ENCODE data around the gene C4orf36. TPM values are rescaled to one million over a fixed set of nuclear protein-coding genes. Genes with fewer than 3 reads are reported as not detected.
"Not testable (repeated sequence)": the region's sequence is repeated elsewhere in the genome, so short reads cannot be mapped to it uniquely, and the experiment has no call there.

Gene C4orf36
- total and polyA plus RNA-seq, 2 donors (not counting 1 experiment from before 2014, with no cell fraction given), result 0.98 to 6.3 TPM

DNA sequence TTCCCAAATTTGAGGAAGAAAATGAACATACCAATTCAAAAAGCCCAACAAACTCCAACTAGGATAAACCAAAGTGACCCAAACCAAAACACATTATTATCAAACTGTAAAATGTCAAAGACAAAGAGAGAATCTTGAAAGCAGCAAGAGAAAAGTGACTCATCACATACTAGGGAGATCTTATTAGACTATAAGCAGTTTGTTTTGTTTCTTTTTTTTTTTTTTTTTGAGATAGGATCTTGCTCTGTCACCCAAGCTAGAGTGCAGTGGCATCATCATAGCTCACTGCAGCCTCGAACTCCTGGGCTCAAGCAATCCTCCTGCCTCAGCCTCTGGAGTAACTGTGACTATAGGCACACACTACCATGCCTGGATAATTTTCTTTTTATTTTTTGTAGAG is 12.6 kb downstream of the C4orf36 start:
- no peak for DNase-seq (ENCODE audit: low read depth in 2 of 2)
- TF ChIP-seq EZH2 (IDR thresholded peaks at IDR 0.05; ENCODE audit: low read length, missing control alignments), result no peak
- TF ChIP-seq, protein P1, sequence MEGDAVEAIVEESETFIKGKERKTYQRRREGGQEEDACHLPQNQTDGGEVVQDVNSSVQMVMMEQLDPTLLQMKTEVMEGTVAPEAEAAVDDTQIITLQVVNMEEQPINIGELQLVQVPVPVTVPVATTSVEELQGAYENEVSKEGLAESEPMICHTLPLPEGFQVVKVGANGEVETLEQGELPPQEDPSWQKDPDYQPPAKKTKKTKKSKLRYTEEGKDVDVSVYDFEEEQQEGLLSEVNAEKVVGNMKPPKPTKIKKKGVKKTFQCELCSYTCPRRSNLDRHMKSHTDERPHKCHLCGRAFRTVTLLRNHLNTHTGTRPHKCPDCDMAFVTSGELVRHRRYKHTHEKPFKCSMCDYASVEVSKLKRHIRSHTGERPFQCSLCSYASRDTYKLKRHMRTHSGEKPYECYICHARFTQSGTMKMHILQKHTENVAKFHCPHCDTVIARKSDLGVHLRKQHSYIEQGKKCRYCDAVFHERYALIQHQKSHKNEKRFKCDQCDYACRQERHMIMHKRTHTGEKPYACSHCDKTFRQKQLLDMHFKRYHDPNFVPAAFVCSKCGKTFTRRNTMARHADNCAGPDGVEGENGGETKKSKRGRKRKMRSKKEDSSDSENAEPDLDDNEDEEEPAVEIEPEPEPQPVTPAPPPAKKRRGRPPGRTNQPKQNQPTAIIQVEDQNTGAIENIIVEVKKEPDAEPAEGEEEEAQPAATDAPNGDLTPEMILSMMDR (conservative IDR thresholded peaks at IDR 0.05 in 1 of 2, IDR thresholded peaks at IDR 0.05 in 1 of 2; ENCODE audit: low read depth in 1 of 2, low read length in 2 of 2), result no peak
- Histone ChIP-seq H3K9me3 (ENCODE audit: control insufficient read depth, insufficient read depth, low read depth, low read length) (no peaks in the 10 kb centered on the region), H3K79me2 (ENCODE audit: control insufficient read depth, insufficient read depth, low read length) (no peaks in the 10 kb centered on the region), H3K27me3 (ENCODE audit: control insufficient read depth, insufficient read depth, low read length) (no peaks in the 10 kb centered on the region), H4K20me1 (ENCODE audit: control insufficient read depth, extremely low read depth, insufficient read depth, low read length) (no peaks in the 10 kb centered on the region), H2AFZ (ENCODE audit: low read length) (no peak overlapping the region), H3K4me2 (ENCODE audit: extremely low read depth, insufficient read depth, low read length) (no peak overlapping the region), H3K27ac (ENCODE audit: insufficient read depth, low read length) (no peak overlapping the region), H3K9ac (ENCODE audit: insufficient read depth, low read length) (no peak overlapping the region), H3K36me3 (ENCODE audit: control insufficient read depth, insufficient read depth, low read length) (no peaks in the 10 kb centered on the region), H3K4me3 (replicated peaks in 1 of 4; ENCODE audit: control extremely low read depth in 1 of 4, insufficient read depth in 1 of 4, low read depth in 3 of 4, low read length in 4 of 4) (no peak overlapping the region), H3K4me1 (ENCODE audit: control insufficient read depth, extremely low read depth, insufficient read depth, low read length) (no peaks in the 10 kb centered on the region)

DNA sequence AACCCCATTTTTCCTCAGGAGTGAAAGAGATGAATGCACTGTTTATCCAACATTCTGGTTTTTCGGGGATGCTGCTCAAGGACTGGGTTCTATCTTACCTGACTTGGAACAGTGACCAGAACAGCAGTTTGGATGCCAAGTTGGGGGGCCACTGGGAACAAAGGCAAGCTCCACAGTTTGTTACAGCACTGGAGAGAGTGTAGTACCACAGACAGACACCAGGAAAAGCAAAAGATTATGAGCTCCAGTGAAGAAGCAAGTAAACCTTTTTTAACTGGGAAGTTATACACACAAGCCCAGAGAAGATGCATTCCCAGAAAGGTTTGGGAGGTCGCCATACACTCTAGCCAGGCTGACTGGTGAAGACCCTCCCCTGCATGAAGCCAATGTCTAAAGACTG is 13.6 kb downstream of the C4orf36 start:
- no peaks in the 10 kb centered on the region for H3K4me1 ChIP-seq (ENCODE audit: control insufficient read depth, extremely low read depth, insufficient read depth, low read length)
- no peaks in the 10 kb centered on the region for H3K36me3 ChIP-seq (ENCODE audit: control insufficient read depth, insufficient read depth, low read length)
- no peaks in the 10 kb centered on the region for H3K27me3 ChIP-seq (ENCODE audit: control insufficient read depth, insufficient read depth, low read length)
- no peak for TF ChIP-seq EZH2 (IDR thresholded peaks at IDR 0.05; ENCODE audit: low read length, missing control alignments)
- TF ChIP-seq, protein P1 (conservative IDR thresholded peaks at IDR 0.05 in 1 of 2, IDR thresholded peaks at IDR 0.05 in 1 of 2; ENCODE audit: low read depth in 1 of 2, low read length in 2 of 2), result no peak
- no peak overlapping the region for H3K4me2 ChIP-seq (ENCODE audit: extremely low read depth, insufficient read depth, low read length)
- no peak overlapping the region for H2AFZ ChIP-seq (ENCODE audit: low read length)
- no peaks in the 10 kb centered on the region for H4K20me1 ChIP-seq (ENCODE audit: control insufficient read depth, extremely low read depth, insufficient read depth, low read length)
- H3K9me3 ChIP-seq (ENCODE audit: control insufficient read depth, insufficient read depth, low read depth, low read length), result no peaks in the 10 kb centered on the region
- H3K9ac ChIP-seq (ENCODE audit: insufficient read depth, low read length), result no peak overlapping the region
- no peak overlapping the region for H3K27ac ChIP-seq (ENCODE audit: insufficient read depth, low read length)
- H3K79me2 ChIP-seq (ENCODE audit: control insufficient read depth, insufficient read depth, low read length), result no peaks in the 10 kb centered on the region
- no peak for DNase-seq (ENCODE audit: low read depth in 2 of 2)
- no peak overlapping the region for H3K4me3 ChIP-seq (replicated peaks in 1 of 4; ENCODE audit: control extremely low read depth in 1 of 4, insufficient read depth in 1 of 4, low read depth in 3 of 4, low read length in 4 of 4)

DNA sequence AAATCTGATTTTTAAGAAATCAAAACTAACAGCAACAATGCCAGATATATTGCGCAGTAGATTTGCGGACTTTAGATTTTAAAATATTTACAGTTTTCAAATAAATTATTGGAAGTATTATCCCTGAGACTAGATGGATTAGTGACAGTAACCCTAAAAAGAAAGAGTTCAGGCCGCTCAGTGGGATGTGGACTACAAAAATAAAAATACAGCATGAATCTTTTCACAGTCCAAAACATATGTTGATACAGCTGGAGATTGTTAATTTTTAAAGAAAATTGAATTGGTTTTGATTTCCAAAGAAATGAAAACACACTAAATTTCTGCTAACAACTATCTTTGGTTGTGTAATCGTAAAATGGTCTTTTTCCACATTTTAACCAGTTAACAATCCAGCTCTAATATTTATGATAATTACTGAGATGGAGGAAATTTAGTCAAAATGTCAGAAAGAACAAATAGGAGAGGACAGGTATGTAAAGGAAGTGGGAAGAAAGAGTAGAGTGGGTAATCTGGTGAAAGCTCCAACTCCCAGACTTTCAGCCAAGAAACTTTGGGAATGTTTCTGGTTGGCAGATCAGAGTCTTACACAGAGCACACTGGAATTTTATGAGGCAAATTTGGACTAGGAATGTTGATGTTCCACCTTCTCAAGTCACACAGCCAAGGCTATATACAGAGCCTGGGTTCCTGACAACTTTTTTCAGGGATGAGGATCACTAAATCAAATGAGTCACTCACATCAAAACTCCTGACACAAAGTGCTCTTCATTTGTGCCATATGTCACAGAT is 15.1 kb downstream of the C4orf36 start:
- DNase-seq (ENCODE audit: low read depth in 2 of 2), result no peak
- H3K79me2 ChIP-seq (ENCODE audit: control insufficient read depth, insufficient read depth, low read length), result no peaks in the 10 kb centered on the region
- H3K27me3 ChIP-seq (ENCODE audit: control insufficient read depth, insufficient read depth, low read length), result no peaks in the 10 kb centered on the region
- no peak overlapping the region for H2AFZ ChIP-seq (ENCODE audit: low read length)
- no peak for TF ChIP-seq EZH2 (IDR thresholded peaks at IDR 0.05; ENCODE audit: low read length, missing control alignments)
- TF ChIP-seq, protein P1 (conservative IDR thresholded peaks at IDR 0.05 in 1 of 2, IDR thresholded peaks at IDR 0.05 in 1 of 2; ENCODE audit: low read depth in 1 of 2, low read length in 2 of 2), result no peak
- H4K20me1 ChIP-seq (ENCODE audit: control insufficient read depth, extremely low read depth, insufficient read depth, low read length), result no peaks in the 10 kb centered on the region
- no peak overlapping the region for H3K4me2 ChIP-seq (ENCODE audit: extremely low read depth, insufficient read depth, low read length)
- H3K4me1 ChIP-seq (ENCODE audit: control insufficient read depth, extremely low read depth, insufficient read depth, low read length), result no peaks in the 10 kb centered on the region
- no peak overlapping the region for H3K27ac ChIP-seq (ENCODE audit: insufficient read depth, low read length)
- H3K36me3 ChIP-seq (ENCODE audit: control insufficient read depth, insufficient read depth, low read length), result no peaks in the 10 kb centered on the region
- H3K9me3 ChIP-seq (ENCODE audit: control insufficient read depth, insufficient read depth, low read depth, low read length), result no peaks in the 10 kb centered on the region
- H3K4me3 ChIP-seq (replicated peaks in 1 of 4; ENCODE audit: control extremely low read depth in 1 of 4, insufficient read depth in 1 of 4, low read depth in 3 of 4, low read length in 4 of 4), result no peak overlapping the region
- H3K9ac ChIP-seq (ENCODE audit: insufficient read depth, low read length), result no peak overlapping the region

DNA sequence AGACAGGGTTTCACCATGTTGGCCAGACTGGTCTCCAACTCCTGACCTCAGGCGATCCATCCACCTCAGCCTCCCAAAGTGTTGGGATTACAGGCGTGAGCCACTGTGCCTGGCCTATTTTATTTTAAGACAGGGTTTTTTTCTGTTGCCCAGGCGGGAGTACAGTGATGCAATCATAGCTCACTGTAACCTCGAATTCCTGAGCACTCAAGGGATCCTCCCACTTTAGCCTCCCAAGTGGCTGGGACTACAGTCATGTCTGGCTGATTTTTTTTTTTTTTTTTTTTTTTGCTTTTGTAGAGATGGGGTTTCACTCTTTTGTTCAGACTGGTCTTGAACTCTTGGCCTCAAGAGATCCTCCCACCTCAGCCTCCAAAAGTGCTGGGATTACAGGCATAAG is 16.8 kb downstream of the C4orf36 start:
- not testable (repeated sequence) for H4K20me1 ChIP-seq (ENCODE audit: control insufficient read depth, extremely low read depth, insufficient read depth, low read length); H3K9ac ChIP-seq (ENCODE audit: insufficient read depth, low read length); H3K36me3 ChIP-seq (ENCODE audit: control insufficient read depth, insufficient read depth, low read length); H3K4me3 ChIP-seq (replicated peaks in 1 of 4; ENCODE audit: control extremely low read depth in 1 of 4, insufficient read depth in 1 of 4, low read depth in 3 of 4, low read length in 4 of 4); H3K27ac ChIP-seq (ENCODE audit: insufficient read depth, low read length); H2AFZ ChIP-seq (ENCODE audit: low read length); H3K27me3 ChIP-seq (ENCODE audit: control insufficient read depth, insufficient read depth, low read length); H3K4me2 ChIP-seq (ENCODE audit: extremely low read depth, insufficient read depth, low read length); H3K4me1 ChIP-seq (ENCODE audit: control insufficient read depth, extremely low read depth, insufficient read depth, low read length); DNase-seq (ENCODE audit: low read depth in 2 of 2); H3K79me2 ChIP-seq (ENCODE audit: control insufficient read depth, insufficient read depth, low read length); H3K9me3 ChIP-seq (ENCODE audit: control insufficient read depth, insufficient read depth, low read depth, low read length)
